ENCODE measurements around the gene IMPG2.

Gene IMPG2

GRCh38 chr3:101266071-101266470 is 54.3 kb downstream of the IMPG2 start:
- H3K9me3 ChIP-seq (ENCODE audit: control insufficient read depth, insufficient read depth, low read depth, low read length): no peaks in the 10 kb centered on the region
- H3K4me1 ChIP-seq (ENCODE audit: control insufficient read depth, insufficient read depth, low read length): no peaks in the 10 kb centered on the region
- CTCF ChIA-PET: no interaction called here
- no peak overlapping the region for H3K4me3 ChIP-seq (ENCODE audit: low read depth, low read length)
- H3K36me3 ChIP-seq (ENCODE audit: control insufficient read depth in 2 of 2, insufficient read depth in 1 of 2, low read length in 2 of 2): no peaks in the 10 kb centered on the region
- POLR2A ChIA-PET: no interaction called here
- no peak for TF ChIP-seq ZFP69B (tag by site-specific recombination; IDR thresholded peaks at IDR 0.05)
- no peak overlapping the region for H3K27ac ChIP-seq (ENCODE audit: extremely low read depth, low read depth, low read length)

- H3K36me3 ChIP-seq (ENCODE audit: control insufficient read depth in 2 of 2, insufficient read depth in 1 of 2, low read length in 2 of 2): no peaks in the 10 kb centered on the region
Observed at GRCh38 chr3:101262393-101263240, 57.8 kb downstream of the IMPG2 start.

GRCh38 chr3:101261506-101261905 is 58.9 kb downstream of the IMPG2 start:
- no peak overlapping the region for H3K27ac ChIP-seq (ENCODE audit: extremely low read depth, low read depth, low read length)
- no peak overlapping the region for H3K4me3 ChIP-seq (ENCODE audit: low read depth, low read length)
- ChIA-PET POLR2A (no interaction called here), CTCF (no interaction called here)
- H3K9me3 ChIP-seq (ENCODE audit: control insufficient read depth, insufficient read depth, low read depth, low read length): no peaks in the 10 kb centered on the region
- no peaks in the 10 kb centered on the region for H3K4me1 ChIP-seq (ENCODE audit: control insufficient read depth, insufficient read depth, low read length)
- no peaks in the 10 kb centered on the region for H3K36me3 ChIP-seq (ENCODE audit: control insufficient read depth in 2 of 2, insufficient read depth in 1 of 2, low read length in 2 of 2)
- no peak for TF ChIP-seq ZNF366 (tag by site-specific recombination; conservative IDR thresholded peaks at IDR 0.05)
- TF ChIP-seq ZNF146 (tag by site-specific recombination; IDR thresholded peaks at IDR 0.05): no peak
- no peak for TF ChIP-seq ZNF449 (tag by site-specific recombination; IDR thresholded peaks at IDR 0.05)
- TF ChIP-seq ZFP37 (tag by site-specific recombination; IDR thresholded peaks at IDR 0.05): no peak
- no peak for TF ChIP-seq ZNF148 (tag by site-specific recombination; IDR thresholded peaks at IDR 0.05; ENCODE audit: borderline replicate concordance)
- TF ChIP-seq BCL11B (tag by site-specific recombination; IDR thresholded peaks at IDR 0.05; ENCODE audit: low read depth): no peak
- no peak for TF ChIP-seq ZNF48 (tag by site-specific recombination; IDR thresholded peaks at IDR 0.05)
- TF ChIP-seq ZNF266 (tag by site-specific recombination; IDR thresholded peaks at IDR 0.05; ENCODE audit: low read depth): no peak
- TF ChIP-seq ZNF239 (tag by site-specific recombination; IDR thresholded peaks at IDR 0.05): no peak

More at GRCh38 chr3:101262393-101263240, 57.8 kb downstream of the IMPG2 start:
- Histone ChIP-seq H3K4me3 (ENCODE audit: low read depth, low read length) (no peak overlapping the region), H3K9me3 (ENCODE audit: control insufficient read depth, insufficient read depth, low read depth, low read length) (no peaks in the 10 kb centered on the region), H3K4me1 (ENCODE audit: control insufficient read depth, insufficient read depth, low read length) (no peaks in the 10 kb centered on the region), H3K27ac (ENCODE audit: extremely low read depth, low read depth, low read length) (no peak overlapping the region)
- ChIA-PET CTCF (no interaction called here), POLR2A (no interaction called here)
- TF ChIP-seq ZNF561 (tag by site-specific recombination; IDR thresholded peaks at IDR 0.05; ENCODE audit: borderline replicate concordance): no peak
- TF ChIP-seq ZNF549 (tag by site-specific recombination; IDR thresholded peaks at IDR 0.05): no peak
- TF ChIP-seq SALL2 (tag by site-specific recombination; IDR thresholded peaks at IDR 0.05; ENCODE audit: borderline replicate concordance): no peak
- no peak for TF ChIP-seq ZNF596 (tag by site-specific recombination; IDR thresholded peaks at IDR 0.05)
- TF ChIP-seq ZNF785 (tag by site-specific recombination; IDR thresholded peaks at IDR 0.05): no peak
- TF ChIP-seq ZNF211 (tag by site-specific recombination; IDR thresholded peaks at IDR 0.05; ENCODE audit: low read depth): no peak
- TF ChIP-seq ZNF133 (tag by site-specific recombination; IDR thresholded peaks at IDR 0.05): no peak
- TF ChIP-seq ZNF423 (tag by site-specific recombination; IDR thresholded peaks at IDR 0.05): no peak
- TF ChIP-seq ZNF302 (tag by site-specific recombination; IDR thresholded peaks at IDR 0.05; ENCODE audit: low read depth): no peak
- no peak for TF ChIP-seq ZNF560 (tag by site-specific recombination; IDR thresholded peaks at IDR 0.05; ENCODE audit: borderline replicate concordance)
- no peak for TF ChIP-seq HOXA7 (CRISPR knock-in tag; IDR thresholded peaks at IDR 0.05; ENCODE audit: borderline replicate concordance)
- TF ChIP-seq BCL6B (tag by site-specific recombination; IDR thresholded peaks at IDR 0.05): no peak
- TF ChIP-seq ZNF426 (tag by site-specific recombination; IDR thresholded peaks at IDR 0.05): no peak
- no peak for TF ChIP-seq KLF1 (tag by site-specific recombination; IDR thresholded peaks at IDR 0.05)
- no peak for TF ChIP-seq ZNF830 (tag by site-specific recombination; IDR thresholded peaks at IDR 0.05; ENCODE audit: low read depth)
- no peak for TF ChIP-seq ZNF18 (tag by site-specific recombination; IDR thresholded peaks at IDR 0.05)
- TF ChIP-seq ZNF843 (tag by site-specific recombination; IDR thresholded peaks at IDR 0.05): no peak
- TF ChIP-seq ELK4 (IDR thresholded peaks at IDR 0.05; ENCODE audit: borderline replicate concordance, low read depth, low read length): no peak
- no peak for TF ChIP-seq EGR2 (tag by site-specific recombination; IDR thresholded peaks at IDR 0.05; ENCODE audit: low read depth)

Data from HEK293 (cell line).